Endothelial cell of umbilical vein (primary cell): Measurements from ENCODE around the gene COA7. TPM values are rescaled to one million over a fixed set of nuclear protein-coding genes. Genes with fewer than 3 reads are reported as not detected.

Experiments used
- BruUV-seq: library from RNA; stranded (reverse); fragments of 400-500 nt; replicated peaks from 2 replicates; lab custom pipeline; 2021; lab: Mats Ljungman, UMichigan
- CTCF ChIA-PET: fragments of 300-600, 350-600 bp; sonication (Branson Sonifier 250); formaldehyde crosslinking; loops from one replicate; lab custom pipeline; 2021; ENCODE audit warnings: antibody characterized with exemption, inconsistent platforms; lab: Charles Lee
- POLR2A ChIA-PET: fragments of 300-600, 350-600 bp; sonication (Branson Sonifier 250); formaldehyde crosslinking; loops from one replicate; lab custom pipeline; 2021; ENCODE audit warnings: antibody characterized with exemption, inconsistent platforms; lab: Charles Lee
- DNase-seq: peaks from one replicate; pipeline ENCODE4 v3.0.0-alpha.2; 2011; ENCODE audit warnings: low read depth, low spot score
- FAIRE-seq: peaks from 2 replicates; lab custom pipeline; 2011; peaks lifted over from hg19 to GRCh38; lab: Jason Lieb, UNC
- H2AFZ ChIP-seq: 2 replicates; pipeline ENCODE4 v1.6.0; 2012; ENCODE audit warnings: low read depth, low read length, control low read depth, inconsistent platforms
- H3K27ac ChIP-seq: 2 replicates; pipeline ENCODE4 v1.5.1; 2011; ENCODE audit warnings: low read depth, mild to moderate bottlenecking, control low read depth, low read length, moderate library complexity; ENCODE audit not compliant: insufficient read depth
- H3K27me3 ChIP-seq, 2 experiments: 2 replicates each; pipeline versions ENCODE4 v1.6.0 to v1.6.1; 2011; ENCODE audit warnings: low read length in 2 of 2, mixed read lengths in 1 of 2; ENCODE audit not compliant: control insufficient read depth in 2 of 2, insufficient read depth in 2 of 2
- H3K36me3 ChIP-seq, 2 experiments: 2 replicates in 1 of 2; 3 replicates in 1 of 2; pipeline ENCODE4 v1.5.1; 2011; ENCODE audit warnings: low read length in 2 of 2, mild to moderate bottlenecking in 1 of 2, moderate library complexity in 1 of 2; ENCODE audit not compliant: control insufficient read depth in 2 of 2, insufficient read depth in 2 of 2; ENCODE audit errors: extremely low read depth in 1 of 2
- H3K4me1 ChIP-seq: 3 replicates; pipeline ENCODE4 v1.5.1; 2011; ENCODE audit warnings: mild to moderate bottlenecking, low read length; ENCODE audit not compliant: control insufficient read depth, insufficient read depth; ENCODE audit errors: extremely low read depth
- H3K4me2 ChIP-seq: 2 replicates; pipeline ENCODE4 v1.6.1; 2011; ENCODE audit warnings: low read length, control low read depth, mixed read lengths; ENCODE audit not compliant: insufficient read depth
- H3K4me3 ChIP-seq, 3 experiments: fragments of 200-600 bp in 1 of 3; sonication (generic), shearing (Covaris generic) in 1 of 3; replicated peaks in 1 of 3; 2 replicates each; pipeline ENCODE4 v1.5.1; 2011 to 2016; ENCODE audit warnings: control low read depth in 3 of 3, low read length in 3 of 3, mild to moderate bottlenecking in 2 of 3, inconsistent platforms in 1 of 3, low read depth in 1 of 3, moderate library complexity in 1 of 3; ENCODE audit not compliant: insufficient read depth in 1 of 3
- H3K79me2 ChIP-seq: 2 replicates; pipeline ENCODE4 v1.6.0; 2012; ENCODE audit warnings: low read length, inconsistent platforms; ENCODE audit not compliant: control insufficient read depth, insufficient read depth
- H3K9ac ChIP-seq: replicated peaks from 2 replicates; pipeline ENCODE3; 2011; ENCODE audit warnings: low read length, control low read depth; ENCODE audit not compliant: insufficient read depth; ENCODE audit errors: extremely low read depth
- H3K9me1 ChIP-seq: replicated peaks from 3 replicates; pipeline ENCODE4 v1.6.0; 2011; ENCODE audit warnings: mild to moderate bottlenecking, low read length; ENCODE audit not compliant: control insufficient read depth, insufficient read depth; ENCODE audit errors: extremely low read depth
- H3K9me3 ChIP-seq: replicated peaks from 2 replicates; pipeline ENCODE4 v1.5.1; 2012; ENCODE audit warnings: low read length, inconsistent platforms; ENCODE audit not compliant: control insufficient read depth, insufficient read depth
- H4K20me1 ChIP-seq: replicated peaks from 2 replicates; pipeline ENCODE3; 2011; ENCODE audit warnings: mild to moderate bottlenecking, low read length; ENCODE audit not compliant: control insufficient read depth, insufficient read depth; ENCODE audit errors: extremely low read depth
- EZH2 ChIP-seq: IDR thresholded peaks from 2 replicates; pipeline ENCODE4 v1.6.1; 2012; ENCODE audit warnings: borderline replicate concordance, low read depth, mild to moderate bottlenecking, moderate library complexity, low read length, inconsistent platforms; ENCODE audit not compliant: severe bottlenecking
- FOS ChIP-seq: IDR thresholded peaks from 2 replicates; pipeline ENCODE4 v1.6.1; 2011; ENCODE audit warnings: mild to moderate bottlenecking, low read length, moderate library complexity, borderline replicate concordance; ENCODE audit not compliant: insufficient read depth
- GATA2 ChIP-seq: IDR thresholded peaks from 2 replicates; pipeline ENCODE4 v1.7.0; 2011; ENCODE audit warnings: low read depth, mild to moderate bottlenecking, moderate library complexity, mixed read lengths, low read length; ENCODE audit not compliant: insufficient read length, insufficient read depth
- JUN ChIP-seq: IDR thresholded peaks from 2 replicates; pipeline ENCODE4 v1.6.1; 2011; ENCODE audit warnings: borderline replicate concordance, low read depth; ENCODE audit not compliant: insufficient read length, insufficient read depth
- MYC ChIP-seq: IDR thresholded peaks from one replicate; pipeline ENCODE4 v1.6.1; 2011; ENCODE audit warnings: mild to moderate bottlenecking, low read depth, low read length
- POLR2A ChIP-seq: IDR thresholded peaks from 2 replicates; pipeline ENCODE4 v1.6.1; 2012; ENCODE audit warnings: low read depth, mild to moderate bottlenecking, control low read depth, low read length
- POLR2AphosphoS5 ChIP-seq: IDR thresholded peaks from 2 replicates; pipeline ENCODE4 v1.6.1; 2012; ENCODE audit warnings: low read depth, mild to moderate bottlenecking, control low read depth, low read length, moderate library complexity; ENCODE audit not compliant: insufficient read depth
- dilution Hi-C: fragments of 300-500 bp; cut with MboI; formaldehyde crosslinking; loops from one replicate; pipeline ENCODE4 v1.15.0; 2019; ENCODE audit warnings: low sequenced_read_pairs; ENCODE audit not compliant: extremely low pct_ligation_motif_present
- intact Hi-C: fragments of 100-400 bp; cut with micrococcal nuclease; formaldehyde crosslinking; loops from one replicate; pipeline ENCODE4 v1.10.0; 2022
- polyA plus RNA-seq, 4 experiments: library from polyadenylated mRNA; depleted of rRNA in 3 of 4; stranded (reverse) in 3 of 4; unstranded in 1 of 4; fragments of >200 nt; gene quantifications; 2 replicates each; pipeline versions ENCODE4 v1.2.1 to v1.2.3, GENCODE V29; 2011 to 2012; ENCODE audit warnings: missing spikeins in 1 of 4
- total RNA-seq: library from RNA; stranded (reverse); gene quantifications from 2 replicates; pipeline ENCODE4 v1.2.3, GENCODE V29; 2021
- TF ChIP-seq, protein P1 (sequence below): IDR thresholded peaks from 2 replicates; pipeline ENCODE4 v1.6.1; 2011; ENCODE audit not compliant: insufficient read depth, insufficient read length
- TF ChIP-seq, protein P2 (sequence below), 2 donors: IDR thresholded peaks; 1 replicate in 1 of 2; 2 replicates in 1 of 2; pipeline ENCODE4 v1.5.1; 2011; ENCODE audit warnings: low read length in 2 of 2, mild to moderate bottlenecking in 2 of 2, moderate library complexity in 2 of 2, control low read depth in 1 of 2, inconsistent platforms in 1 of 2, low read depth in 1 of 2; ENCODE audit not compliant: insufficient read depth in 1 of 2; ENCODE audit errors: extremely low read depth in 1 of 2

COA7 gene
- total and polyA plus RNA-seq, 2 donors (not counting 3 experiments of a cell fraction or from before 2014, with no cell fraction given), result 11.7 to 28.6 TPM

DNA sequence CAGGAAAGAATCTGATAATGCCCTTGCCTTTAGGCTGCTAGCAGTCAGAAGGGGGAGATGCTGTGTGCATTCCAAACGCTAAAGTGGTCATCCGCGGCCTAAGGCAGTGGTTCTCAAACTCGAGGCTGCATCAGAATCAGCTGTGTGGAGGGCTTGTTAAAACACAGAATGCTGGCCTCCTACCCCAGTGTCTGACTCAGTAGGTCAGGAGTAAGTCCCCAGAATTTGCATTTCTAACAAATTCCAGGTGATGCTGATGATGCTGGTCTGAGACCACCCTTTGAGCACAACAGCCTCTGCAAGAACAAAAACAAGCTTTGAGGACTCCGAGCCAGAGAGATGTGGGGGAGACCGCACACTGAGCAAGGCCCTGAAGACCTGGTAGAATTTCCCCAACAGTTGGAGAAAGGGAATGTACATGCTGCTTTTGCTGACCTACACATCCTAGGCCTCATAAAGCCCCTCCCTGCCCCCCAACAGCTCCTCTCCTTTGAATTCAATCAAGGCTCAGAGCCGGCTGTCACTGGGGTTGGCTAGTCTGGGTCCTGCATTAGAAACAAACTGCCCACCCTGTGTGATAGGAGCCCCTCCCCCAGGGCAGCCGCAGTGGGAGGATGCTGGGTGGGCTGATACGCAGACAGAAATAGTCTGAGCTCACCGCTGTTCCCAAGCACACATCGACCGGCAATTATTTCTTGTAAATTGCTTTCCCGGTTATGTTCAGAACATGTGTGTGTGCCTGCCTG lies 38.1 kb downstream of the COA7 start:
- H3K36me3 ChIP-seq, result no peaks in the 10 kb centered on the region
- no TSS peak for BruUV-seq
- H3K27ac ChIP-seq, result no peak overlapping the region
- H3K9ac ChIP-seq, result no peak overlapping the region
- H3K79me2 ChIP-seq, result no peaks in the 10 kb centered on the region
- CTCF ChIA-PET, result interaction anchor here (1.0 to 1.4 kb wide), 2 partner anchors 9 to 26 kb away, joined by 3 to 4 read pairs; no protein-coding TSS in a partner anchor
- DNase-seq (no peak), FAIRE-seq (no peak)
- H2AFZ ChIP-seq, result no peak overlapping the region
- no peaks in the 10 kb centered on the region for H4K20me1 ChIP-seq
- no peaks in the 10 kb centered on the region for H3K4me1 ChIP-seq
- no peaks in the 10 kb centered on the region for H3K9me1 ChIP-seq
- H3K4me3 ChIP-seq, result no peak overlapping the region
- H3K27me3 ChIP-seq, result peaks cover 0 to 2% of the 10 kb centered on the region in 2 experiments
- H3K4me2 ChIP-seq, result no peak overlapping the region
- TF ChIP-seq POLR2AphosphoS5 (no peak), FOS (no peak), POLR2A (no peak), JUN (no peak), GATA2 (no peak), MYC (no peak), EZH2 (no peak)
- TF ChIP-seq, protein P1, sequence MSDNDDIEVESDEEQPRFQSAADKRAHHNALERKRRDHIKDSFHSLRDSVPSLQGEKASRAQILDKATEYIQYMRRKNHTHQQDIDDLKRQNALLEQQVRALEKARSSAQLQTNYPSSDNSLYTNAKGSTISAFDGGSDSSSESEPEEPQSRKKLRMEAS, result no peak
- TF ChIP-seq, protein P2, sequence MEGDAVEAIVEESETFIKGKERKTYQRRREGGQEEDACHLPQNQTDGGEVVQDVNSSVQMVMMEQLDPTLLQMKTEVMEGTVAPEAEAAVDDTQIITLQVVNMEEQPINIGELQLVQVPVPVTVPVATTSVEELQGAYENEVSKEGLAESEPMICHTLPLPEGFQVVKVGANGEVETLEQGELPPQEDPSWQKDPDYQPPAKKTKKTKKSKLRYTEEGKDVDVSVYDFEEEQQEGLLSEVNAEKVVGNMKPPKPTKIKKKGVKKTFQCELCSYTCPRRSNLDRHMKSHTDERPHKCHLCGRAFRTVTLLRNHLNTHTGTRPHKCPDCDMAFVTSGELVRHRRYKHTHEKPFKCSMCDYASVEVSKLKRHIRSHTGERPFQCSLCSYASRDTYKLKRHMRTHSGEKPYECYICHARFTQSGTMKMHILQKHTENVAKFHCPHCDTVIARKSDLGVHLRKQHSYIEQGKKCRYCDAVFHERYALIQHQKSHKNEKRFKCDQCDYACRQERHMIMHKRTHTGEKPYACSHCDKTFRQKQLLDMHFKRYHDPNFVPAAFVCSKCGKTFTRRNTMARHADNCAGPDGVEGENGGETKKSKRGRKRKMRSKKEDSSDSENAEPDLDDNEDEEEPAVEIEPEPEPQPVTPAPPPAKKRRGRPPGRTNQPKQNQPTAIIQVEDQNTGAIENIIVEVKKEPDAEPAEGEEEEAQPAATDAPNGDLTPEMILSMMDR (IDR thresholded peaks at IDR 0.05; ENCODE audit: extremely low read depth in 1 of 2, insufficient read depth in 1 of 2, low read depth in 1 of 2, low read length in 2 of 2), result no peak
- intact Hi-C loops (no loop called here), dilution Hi-C loops (no loop called here)
- POLR2A ChIA-PET, result no interaction called here
- H3K9me3 ChIP-seq, result no peaks in the 10 kb centered on the region
